Mesendoderm (in vitro differentiated cells): Measurements from ENCODE around the gene EIF2B5.
A peak's percentile ranks its signal among the peaks of the same experiment; 100 is the strongest.
"Not testable (repeated sequence)": the region's sequence is repeated elsewhere in the genome, so short reads cannot be mapped to it uniquely, and the experiment has no call there.

ENCODE experiments used
- DNase-seq: peaks from one replicate; pipeline ENCODE4 v3.0.0; 2013
- H2AK5ac ChIP-seq: 2 replicates; pipeline ENCODE4 v1.6.1; 2013; ENCODE audit warnings: low read length, inconsistent platforms
- H2BK120ac ChIP-seq: 2 replicates; pipeline ENCODE4 v1.6.1; 2013; ENCODE audit warnings: low read depth, mild to moderate bottlenecking, low read length, moderate library complexity, mixed read lengths
- H2BK15ac ChIP-seq: replicated peaks from 2 replicates; pipeline ENCODE4 v1.6.1; 2013; ENCODE audit warnings: low read depth, mild to moderate bottlenecking, moderate library complexity
- H2BK5ac ChIP-seq: 2 replicates; pipeline ENCODE4 v1.6.1; 2013; ENCODE audit warnings: low read length, inconsistent platforms
- H3K18ac ChIP-seq: 2 replicates; pipeline ENCODE4 v1.6.1; 2013; ENCODE audit warnings: mild to moderate bottlenecking, low read length, mixed read lengths
- H3K23ac ChIP-seq: one replicate; pipeline ENCODE4 v1.6.1; 2013; ENCODE audit warnings: low read length
- H3K27ac ChIP-seq: 2 replicates; pipeline ENCODE4 v1.5.1; 2013; ENCODE audit warnings: low read depth, mild to moderate bottlenecking, inconsistent platforms, low read length, moderate library complexity
- H3K27me3 ChIP-seq: 2 replicates; pipeline ENCODE4 v1.6.1; 2013; ENCODE audit warnings: low read length, control low read depth, mild to moderate bottlenecking, inconsistent platforms; ENCODE audit not compliant: insufficient read depth, poor library complexity
- H3K36me3 ChIP-seq: 2 replicates; pipeline ENCODE4 v1.6.1; 2013; ENCODE audit warnings: low read length, inconsistent platforms; ENCODE audit not compliant: control insufficient read depth, insufficient read depth
- H3K4ac ChIP-seq: one replicate; pipeline ENCODE4 v1.6.1; 2013; ENCODE audit warnings: low read depth, mild to moderate bottlenecking, low read length, moderate library complexity
- H3K4me1 ChIP-seq: 2 replicates; pipeline ENCODE4 v1.6.1; 2013; ENCODE audit warnings: low read depth, low read length, inconsistent platforms; ENCODE audit not compliant: control insufficient read depth
- H3K4me2 ChIP-seq: 2 replicates; pipeline ENCODE4 v1.6.1; 2013; ENCODE audit warnings: low read length
- H3K4me3 ChIP-seq: 2 replicates; pipeline ENCODE4 v1.5.1; 2013; ENCODE audit warnings: mild to moderate bottlenecking, low read length
- H3K56ac ChIP-seq: one replicate; pipeline ENCODE4 v1.6.1; 2013; ENCODE audit warnings: low read length
- H3K79me1 ChIP-seq: 2 replicates; pipeline ENCODE4 v1.6.1; 2013; ENCODE audit warnings: low read length, inconsistent platforms
- H3K79me2 ChIP-seq: 2 replicates; pipeline ENCODE4 v1.6.1; 2013; ENCODE audit warnings: mild to moderate bottlenecking, low read length; ENCODE audit not compliant: control insufficient read depth, insufficient read depth
- H3K9ac ChIP-seq: 2 replicates; pipeline ENCODE4 v1.6.1; 2013; ENCODE audit warnings: low read length, inconsistent platforms
- H4K5ac ChIP-seq: one replicate; pipeline ENCODE4 v1.6.1; 2013; ENCODE audit warnings: low read length
- H4K8ac ChIP-seq: one replicate; pipeline ENCODE4 v1.6.1; 2013; ENCODE audit warnings: low read depth, mild to moderate bottlenecking, control low read depth, low read length, moderate library complexity
- WGBS: extraction: QIAGEN DNeasy Blood & Tissue Kit; methylation state at CpG from one replicate; pipeline ENCODE4 v1.1.7; 2013; ENCODE audit warnings: low lambda C conversion rate, missing lambda C conversion rate; ENCODE audit not compliant: insufficient coverage; ENCODE audit errors: extremely low coverage; 5-methylcytosine and 5-hydroxymethylcytosine counted together

The EIF2B5 gene

GRCh38 chr3:184156522-184156955 lies 21.4 kb downstream of the EIF2B5 start:
- Histone ChIP-seq H3K79me2 (peaks cover 41% of the 10 kb centered on the region), H2BK15ac (no peak overlapping the region), H3K79me1 (peaks cover 9% of the 10 kb centered on the region), H2AK5ac (no peak overlapping the region), H3K4me3 (peak overlapping the region; percentile 97), H3K4me1 (no peaks in the 10 kb centered on the region), H4K8ac (no peak overlapping the region), H4K5ac (no peak overlapping the region), H3K36me3 (no peaks in the 10 kb centered on the region), H3K56ac (peak overlapping the region; percentile 99), H3K4me2 (peak overlapping the region; percentile 88), H3K4ac (no peak overlapping the region), H3K18ac (peak overlapping the region; percentile 20), H3K9ac (peak overlapping the region; percentile 97), H2BK120ac (no peak overlapping the region), H3K23ac (no peak overlapping the region), H3K27ac (peak overlapping the region; percentile 96), H3K27me3 (no peaks in the 10 kb centered on the region), H2BK5ac (peak overlapping the region; percentile 58)
- WGBS: no CpG with 5 or more reads among the region's 6 CpGs
- DNase-seq: peak; percentile 35

- no peak overlapping the region for H2BK5ac ChIP-seq
- no peak overlapping the region for H3K4ac ChIP-seq
- peak overlapping the region; percentile 88 for H3K4me2 ChIP-seq
- peak overlapping the region; percentile 97 for H3K4me3 ChIP-seq
- H2BK120ac ChIP-seq: no peak overlapping the region
- no peak overlapping the region for H2BK15ac ChIP-seq
- no peak overlapping the region for H4K5ac ChIP-seq
- no peak overlapping the region for H3K18ac ChIP-seq
- no peak overlapping the region for H4K8ac ChIP-seq
- peaks cover 44% of the 10 kb centered on the region for H3K79me2 ChIP-seq
- H3K4me1 ChIP-seq: no peaks in the 10 kb centered on the region
- peak overlapping the region; percentile 99 for H3K56ac ChIP-seq
- H3K23ac ChIP-seq: no peak overlapping the region
- H3K9ac ChIP-seq: peak overlapping the region; percentile 97
- no peak overlapping the region for H2AK5ac ChIP-seq
- H3K36me3 ChIP-seq: no peaks in the 10 kb centered on the region
- peak overlapping the region; percentile 96 for H3K27ac ChIP-seq
- no peaks in the 10 kb centered on the region for H3K27me3 ChIP-seq
- peaks cover 9% of the 10 kb centered on the region for H3K79me1 ChIP-seq
- no peak for DNase-seq
These were observed 22.0 kb downstream of the EIF2B5 start for GRCh38 chr3:184157206-184157605.

GRCh38 chr3:184158404-184158803 lies 23.2 kb downstream of the EIF2B5 start:
- Histone ChIP-seq H3K4ac (no peak overlapping the region), H3K56ac (no peak overlapping the region), H3K9ac (no peak overlapping the region), H3K27me3 (no peaks in the 10 kb centered on the region), H3K4me2 (no peak overlapping the region), H3K4me3 (no peak overlapping the region), H4K5ac (no peak overlapping the region), H3K4me1 (no peaks in the 10 kb centered on the region), H2AK5ac (no peak overlapping the region), H2BK15ac (no peak overlapping the region), H3K23ac (no peak overlapping the region), H3K27ac (no peak overlapping the region), H3K79me1 (peaks cover 9% of the 10 kb centered on the region), H3K18ac (no peak overlapping the region), H3K79me2 (peaks cover 49% of the 10 kb centered on the region), H2BK5ac (no peak overlapping the region), H4K8ac (no peak overlapping the region), H2BK120ac (no peak overlapping the region), H3K36me3 (no peaks in the 10 kb centered on the region)
- no peak for DNase-seq
- WGBS: no CpG with 5 or more reads among the region's 4 CpGs

- WGBS: no CpG with 5 or more reads among the region's 2 CpGs
These were observed 25.3 kb downstream of the EIF2B5 start for GRCh38 chr3:184160456-184160855.

GRCh38 chr3:184162571-184163070 lies 27.5 kb downstream of the EIF2B5 start:
- H2BK5ac ChIP-seq, H3K4me2 ChIP-seq, H3K27me3 ChIP-seq, H2AK5ac ChIP-seq, H3K9ac ChIP-seq, H3K27ac ChIP-seq, H3K4me3 ChIP-seq, H2BK15ac ChIP-seq, H3K18ac ChIP-seq, H4K5ac ChIP-seq, H3K4ac ChIP-seq, H2BK120ac ChIP-seq, H3K4me1 ChIP-seq, DNase-seq, H3K56ac ChIP-seq, H3K23ac ChIP-seq, H4K8ac ChIP-seq: not testable (repeated sequence)
- Histone ChIP-seq H3K36me3 (peaks cover 14% of the 10 kb centered on the region), H3K79me1 (peaks cover 12% of the 10 kb centered on the region), H3K79me2 (peaks cover 32% of the 10 kb centered on the region)
- WGBS: no CpG with 5 or more reads among the region's 8 CpGs

More at GRCh38 chr3:184160456-184160855, 25.3 kb downstream of the EIF2B5 start:
- Histone ChIP-seq H3K36me3 (peaks cover 7% of the 10 kb centered on the region), H2BK120ac (no peak overlapping the region), H3K4me3 (no peak overlapping the region), H3K18ac (no peak overlapping the region), H2BK5ac (no peak overlapping the region), H3K9ac (no peak overlapping the region), H3K27ac (no peak overlapping the region), H4K8ac (no peak overlapping the region), H3K23ac (no peak overlapping the region), H3K4me2 (no peak overlapping the region), H2BK15ac (no peak overlapping the region), H3K27me3 (no peaks in the 10 kb centered on the region), H3K56ac (no peak overlapping the region), H4K5ac (no peak overlapping the region), H3K4ac (no peak overlapping the region), H3K79me2 (peaks cover 49% of the 10 kb centered on the region), H3K79me1 (peaks cover 13% of the 10 kb centered on the region), H3K4me1 (no peaks in the 10 kb centered on the region), H2AK5ac (no peak overlapping the region)
- no peak for DNase-seq

- no peak for DNase-seq
- no peak overlapping the region for H3K56ac ChIP-seq
- no peak overlapping the region for H2BK5ac ChIP-seq
- H3K27ac ChIP-seq: no peak overlapping the region
- H2AK5ac ChIP-seq: no peak overlapping the region
- peaks cover 18% of the 10 kb centered on the region for H3K36me3 ChIP-seq
- H2BK15ac ChIP-seq: no peak overlapping the region
- no peak overlapping the region for H3K4ac ChIP-seq
- H2BK120ac ChIP-seq: no peak overlapping the region
- H4K5ac ChIP-seq: no peak overlapping the region
- no peak overlapping the region for H3K4me2 ChIP-seq
- H3K4me3 ChIP-seq: no peak overlapping the region
- H3K23ac ChIP-seq: no peak overlapping the region
- H3K79me1 ChIP-seq: peaks cover 10% of the 10 kb centered on the region
- peaks cover 20% of the 10 kb centered on the region for H3K79me2 ChIP-seq
- no peak overlapping the region for H3K9ac ChIP-seq
- H3K27me3 ChIP-seq: no peaks in the 10 kb centered on the region
- H3K18ac ChIP-seq: no peak overlapping the region
- no peak overlapping the region for H4K8ac ChIP-seq
- no CpG with 5 or more reads among the region's 16 CpGs for WGBS
- H3K4me1 ChIP-seq: no peaks in the 10 kb centered on the region
These were observed 29.6 kb downstream of the EIF2B5 start for GRCh38 chr3:184164648-184165330.
